Activated CD8-positive, alpha-beta memory T cell treated with anti-CD3 and anti-CD28 coated beads for 4 hours (primary cell): ENCODE measurements around the gene TARBP1.
"Not testable (repeated sequence)": the region's sequence is repeated elsewhere in the genome, so short reads cannot be mapped to it uniquely, and the experiment has no call there.

Source experiments
- DNase-seq, 2 donors: peaks; one replicate each; pipeline ENCODE4 v3.0.0-alpha.2; 2020; ENCODE audit warnings: low read depth in 2 of 2

The TARBP1 gene

DNA sequence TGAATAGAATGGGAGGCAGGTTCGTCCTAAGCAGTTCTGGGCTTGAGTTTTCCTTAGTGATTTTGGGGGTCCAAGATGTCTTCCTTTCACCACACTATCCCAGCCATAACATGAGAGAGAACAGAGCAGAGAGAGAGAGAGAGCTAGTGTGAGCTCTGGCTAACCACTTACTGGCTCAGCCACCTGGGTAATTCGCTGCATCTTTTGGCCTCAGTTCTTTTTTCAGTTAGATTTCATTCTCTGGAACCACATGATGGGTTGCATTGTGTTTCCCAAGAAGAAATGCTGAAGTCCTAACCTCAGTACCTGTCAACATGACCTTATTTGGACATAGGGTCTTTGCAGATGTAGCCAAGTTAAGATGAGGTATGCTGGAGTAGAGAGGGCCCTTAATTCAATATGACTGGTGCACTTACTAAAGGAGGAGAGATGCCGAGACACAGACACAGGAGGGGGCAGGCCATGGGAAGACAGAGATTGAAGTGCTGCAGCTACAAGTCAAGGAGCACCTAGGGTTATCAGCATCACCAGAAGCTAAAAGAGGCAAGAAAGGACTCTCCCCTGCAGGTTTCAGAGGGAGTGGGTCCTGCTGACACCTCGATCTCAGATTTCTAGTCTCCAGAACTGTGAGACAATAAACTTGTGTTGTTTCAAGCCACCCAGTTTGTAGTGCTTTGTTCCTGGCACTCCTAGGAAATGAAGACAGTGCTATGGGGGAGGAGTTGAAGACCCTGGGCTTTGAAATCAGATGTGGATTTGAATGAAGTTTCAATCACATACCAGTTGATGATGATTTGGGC, 26.2 kb upstream of the TARBP1 start:
- DNase-seq, result no peak

DNA sequence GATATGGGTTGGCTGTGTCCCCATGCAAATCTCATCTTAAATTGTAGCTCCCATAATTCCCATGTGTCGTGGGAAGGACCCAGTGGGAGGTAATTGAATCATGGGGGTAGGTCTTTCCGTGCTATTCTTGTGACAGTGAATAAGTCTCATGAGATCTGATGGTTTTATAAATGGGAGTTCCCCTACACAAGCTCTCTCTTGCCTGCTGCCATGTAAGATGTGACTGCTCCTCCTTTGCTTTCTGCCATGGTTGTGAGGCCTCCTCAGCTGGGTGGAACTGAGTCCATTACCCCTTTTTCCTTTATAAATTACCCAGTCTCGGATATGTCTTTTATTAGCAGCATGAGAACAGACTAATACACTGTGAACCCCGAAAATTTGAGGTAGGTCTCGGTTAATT, 25.3 kb upstream of the TARBP1 start:
- not testable (repeated sequence) for DNase-seq

DNA sequence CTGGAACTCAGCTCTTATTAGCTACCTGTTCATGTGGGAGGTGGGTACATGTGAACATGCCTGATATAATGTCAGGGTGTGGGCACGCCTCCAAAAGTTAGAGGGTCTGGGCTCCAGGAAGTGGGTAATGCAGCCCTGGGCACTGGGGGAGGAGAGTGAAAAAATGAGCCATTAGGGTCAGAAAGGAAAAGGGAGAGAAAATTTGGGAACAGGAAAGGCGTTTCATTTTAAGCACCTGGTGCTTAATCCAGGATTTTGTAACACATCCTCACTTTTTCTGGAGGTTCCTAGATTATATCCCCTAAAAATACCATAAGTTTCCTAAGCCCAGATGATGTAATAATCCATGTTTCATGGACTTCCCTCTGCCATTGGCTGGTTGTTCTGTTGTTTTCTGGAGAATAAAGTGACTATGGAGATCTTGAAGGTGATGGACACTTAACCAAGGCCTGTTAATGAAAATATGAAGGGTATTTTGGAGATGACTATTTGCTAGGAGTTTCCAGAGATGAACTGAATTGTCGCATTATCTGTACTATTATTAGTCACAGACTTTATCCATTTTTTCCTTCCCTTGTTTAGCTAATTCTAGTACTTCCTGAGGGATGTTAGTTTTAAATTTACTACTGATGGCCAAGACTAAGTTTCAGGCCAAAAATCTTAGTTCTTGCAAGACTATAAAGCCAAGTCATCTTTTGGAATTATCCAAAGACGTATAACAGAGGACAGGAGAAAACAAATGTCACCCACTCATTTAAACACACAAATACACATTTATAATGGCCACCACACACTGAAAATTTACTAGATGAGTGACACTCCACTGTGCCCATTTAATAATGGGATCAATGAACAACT, 24.4 kb upstream of the TARBP1 start:
- no peak for DNase-seq

- no peak for DNase-seq
Observed at GRCh38 chr1:234502785-234503184, 23.8 kb upstream of the TARBP1 start.

- DNase-seq, result no peak
Observed at GRCh38 chr1:234500269-234500668, 21.3 kb upstream of the TARBP1 start.

- DNase-seq, result no peak
Observed at GRCh38 chr1:234499943-234500245, 20.9 kb upstream of the TARBP1 start.

GRCh38 chr1:234499119-234499942, 20.4 kb upstream of the TARBP1 start:
- DNase-seq, result peak; percentile 57 to 72

- no peak for DNase-seq
Observed at GRCh38 chr1:234498448-234499118, 19.6 kb upstream of the TARBP1 start.

- DNase-seq, result no peak
Observed at GRCh38 chr1:234497589-234497988, 18.6 kb upstream of the TARBP1 start.

DNA sequence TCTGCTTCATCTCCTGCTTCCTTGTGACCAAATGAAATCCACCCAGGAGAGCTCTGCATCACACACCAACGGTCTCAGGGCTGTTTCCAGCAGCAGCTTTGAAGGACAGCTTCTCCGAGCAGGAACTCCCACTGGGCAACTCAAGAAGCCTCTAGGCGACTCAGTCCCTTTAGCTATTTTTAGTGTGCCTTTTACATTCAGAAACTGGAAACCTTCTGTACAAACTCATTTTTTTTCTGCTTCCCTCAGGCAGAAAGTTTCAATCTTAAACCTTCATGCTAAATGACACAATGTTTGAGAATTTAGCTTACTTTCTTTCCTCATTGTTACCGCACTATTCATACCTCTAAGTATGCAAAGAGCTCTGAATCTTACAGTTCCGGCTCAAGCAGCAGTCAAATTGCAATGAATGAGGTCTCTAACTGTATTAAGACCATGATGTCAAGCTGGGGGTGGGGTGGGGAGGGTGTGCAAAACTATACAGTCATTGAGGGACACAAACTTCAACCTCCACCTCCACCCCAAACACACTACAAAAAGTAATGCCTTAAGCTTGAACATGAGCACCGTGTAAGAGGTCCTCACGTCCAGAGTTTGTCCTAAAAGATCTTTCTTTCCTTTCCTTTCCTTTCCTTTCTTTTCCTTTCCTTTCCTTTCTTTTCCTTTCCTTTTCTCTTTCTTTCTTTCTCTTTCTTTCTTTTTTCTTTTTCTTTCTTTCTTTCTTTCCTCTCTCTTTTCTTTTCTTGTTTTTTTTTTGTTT, 16.4 kb upstream of the TARBP1 start:
- no peak for DNase-seq

DNA sequence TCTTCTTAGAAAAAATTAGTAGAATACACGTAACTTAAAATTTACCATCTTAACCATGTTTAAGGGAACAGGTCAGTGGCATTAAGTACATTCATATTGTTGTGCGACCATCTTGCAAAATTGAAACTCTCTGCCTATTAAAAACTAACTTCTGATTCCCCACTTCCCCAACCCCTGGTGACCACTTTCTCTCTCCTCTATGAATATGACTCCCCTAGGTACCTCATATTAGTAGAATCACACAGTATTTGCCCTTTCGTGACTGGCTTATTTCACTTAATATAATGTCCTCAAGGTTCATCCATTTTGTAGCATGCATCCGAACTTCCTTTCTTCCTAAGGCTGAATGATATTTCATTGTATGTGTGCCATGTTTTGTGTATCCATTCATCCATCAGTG, 15.1 kb upstream of the TARBP1 start:
- DNase-seq, result no peak

DNA sequence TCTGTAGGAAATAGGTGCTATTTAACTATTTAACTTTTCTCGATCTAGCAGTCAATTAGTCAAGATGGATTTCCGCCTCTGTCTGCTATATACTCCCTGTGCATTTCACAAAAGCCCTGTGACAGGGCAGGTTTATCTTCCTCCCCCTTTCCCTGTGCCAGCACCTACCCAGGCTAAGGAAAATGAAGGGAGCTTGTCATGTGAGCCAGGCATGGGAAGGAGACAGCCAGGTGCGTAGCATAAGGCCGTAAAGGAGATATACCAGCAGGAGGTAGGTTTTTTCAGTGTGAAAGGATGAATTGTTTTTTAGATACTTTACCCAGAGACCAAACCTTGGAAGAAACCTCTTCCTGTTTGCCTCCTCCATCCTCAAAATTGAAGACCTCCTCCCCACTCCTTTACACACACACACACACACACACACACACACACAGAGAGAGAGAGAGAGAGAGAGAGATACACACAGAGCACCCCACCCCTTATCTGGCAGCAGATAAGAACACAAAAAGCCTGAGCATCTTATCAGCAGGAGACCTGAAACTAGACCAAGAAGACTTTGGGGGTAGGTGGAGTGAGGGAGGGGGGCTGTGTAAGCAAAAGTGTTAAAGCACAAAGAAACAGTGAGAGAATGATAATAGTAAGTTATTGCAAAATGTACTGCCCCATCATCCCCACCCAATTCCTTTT, 12.0 kb upstream of the TARBP1 start:
- no peak for DNase-seq

- DNase-seq, result no peak
Observed at GRCh38 chr1:234489698-234490077, 10.7 kb upstream of the TARBP1 start.

DNA sequence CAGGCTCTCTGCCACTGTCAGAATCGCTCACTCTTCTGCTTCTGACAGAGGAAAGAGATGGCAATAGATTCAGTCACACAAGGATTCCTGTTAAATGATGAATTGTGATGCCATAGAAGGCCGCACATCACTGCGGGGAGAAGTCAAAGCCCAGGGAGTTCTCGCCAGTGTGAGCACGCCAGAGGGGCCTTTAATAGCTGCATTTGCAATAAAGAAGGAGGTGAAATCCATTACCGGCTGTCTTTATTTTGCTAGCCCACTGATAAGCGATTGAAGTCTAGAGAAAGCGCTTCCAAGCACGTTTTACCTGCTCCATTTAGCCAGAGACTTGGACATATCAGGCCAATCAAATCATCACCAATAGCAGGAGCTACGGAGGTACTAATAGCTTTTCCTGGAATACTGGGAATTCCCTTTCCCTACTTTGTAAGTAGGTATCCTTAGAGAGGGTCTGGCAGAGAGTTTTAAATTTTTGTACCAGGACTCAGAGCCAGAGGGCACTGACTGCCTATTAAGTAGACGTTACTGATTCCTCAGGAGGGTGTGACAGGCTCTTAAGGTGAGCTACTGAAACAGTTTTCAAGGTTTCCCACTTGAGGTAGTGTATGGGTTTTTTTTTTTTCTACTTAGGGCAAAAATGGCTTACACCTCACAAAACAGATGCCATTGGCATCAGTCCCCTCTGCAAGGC, 10.2 kb upstream of the TARBP1 start:
- DNase-seq, result no peak

DNA sequence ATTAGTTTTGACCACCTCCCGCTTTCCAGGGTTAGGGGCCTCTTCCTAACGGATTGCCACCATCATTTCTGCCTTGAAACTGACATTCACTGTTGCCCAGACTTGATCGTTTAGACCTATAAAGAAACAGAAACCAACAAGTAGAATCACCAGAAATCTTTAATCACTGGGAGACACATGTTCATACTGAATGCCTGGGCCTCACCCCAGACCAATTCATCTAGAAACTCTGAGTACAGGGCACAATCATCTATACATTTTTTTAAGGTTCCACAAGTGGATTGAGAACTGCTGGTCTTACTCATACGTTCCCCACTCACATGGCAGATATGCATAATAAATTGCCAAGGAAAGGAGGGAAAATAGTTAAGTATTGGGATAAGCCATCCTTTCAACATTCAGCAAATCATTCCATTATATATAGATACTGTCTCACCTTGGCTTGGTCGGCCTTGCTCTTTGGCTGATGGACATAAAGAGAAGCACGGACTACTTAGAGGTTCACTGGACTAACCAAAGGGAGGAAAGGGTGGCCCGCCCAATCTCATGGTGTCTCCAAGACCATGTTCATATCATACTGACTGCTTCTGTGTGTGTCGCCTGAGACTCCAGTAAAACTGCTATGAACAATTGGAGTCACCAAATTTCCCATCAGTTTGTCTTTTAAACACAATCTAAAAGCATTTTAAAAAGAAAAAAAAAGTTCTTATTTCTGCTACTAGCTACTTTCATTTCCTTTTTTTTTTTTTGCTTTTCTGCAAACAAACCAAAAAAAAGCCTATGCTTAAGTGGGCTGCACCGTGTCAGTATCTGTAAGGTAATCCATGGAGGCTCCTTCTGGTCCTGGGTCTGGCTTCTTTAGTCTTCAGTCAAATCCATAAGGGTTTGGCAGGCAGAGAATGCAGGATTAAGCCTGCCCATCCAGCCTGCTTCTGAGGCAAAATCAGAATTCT, 9.4 kb upstream of the TARBP1 start:
- DNase-seq, result no peak

DNA sequence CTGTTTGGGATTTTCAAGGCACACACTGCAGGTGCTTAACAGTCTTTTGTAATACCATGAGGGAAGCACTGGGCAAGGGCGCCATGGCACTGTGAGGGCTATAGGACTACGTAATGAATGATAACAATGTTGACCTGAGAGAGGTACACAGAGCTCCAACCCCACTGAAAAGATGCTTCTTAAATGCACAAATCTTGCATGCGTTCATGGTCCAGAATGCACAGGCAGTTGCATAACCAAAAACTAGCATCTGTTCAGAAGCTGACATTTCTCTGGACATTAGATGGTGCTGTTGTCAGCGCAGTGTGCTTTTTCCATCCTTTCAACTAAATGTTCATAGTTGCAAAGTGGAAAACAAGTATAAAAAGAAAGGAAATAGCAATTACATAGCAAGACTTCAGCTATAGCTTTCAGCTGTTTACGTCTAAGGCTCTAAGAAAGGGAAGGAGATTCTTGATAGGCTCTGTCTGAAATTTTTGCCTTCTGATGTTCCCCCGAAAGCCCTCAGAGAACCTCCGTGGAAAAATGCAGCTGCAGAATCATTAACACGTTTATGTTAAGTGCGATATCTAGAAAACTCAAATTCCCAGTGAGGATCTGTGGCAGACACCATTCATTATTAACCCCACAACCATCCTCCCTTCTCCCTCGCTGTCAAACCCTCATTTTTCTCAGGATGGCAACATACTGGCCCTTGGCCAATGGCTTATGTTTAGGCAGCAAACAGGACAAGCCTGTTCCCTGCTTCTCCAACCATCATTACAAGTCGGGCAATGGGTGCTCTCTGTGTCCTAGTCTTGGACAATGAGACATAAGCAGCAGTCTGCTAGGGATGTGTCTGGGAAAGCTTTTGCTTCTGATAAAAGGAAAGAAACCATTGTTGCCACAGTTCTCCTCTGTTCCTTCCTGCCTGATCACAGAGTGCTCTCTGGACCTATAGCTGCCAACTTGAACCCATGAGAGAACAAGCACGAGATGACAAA, 8.2 kb upstream of the TARBP1 start:
- no peak for DNase-seq

- no peak for DNase-seq
Observed at GRCh38 chr1:234484991-234485739, 6.2 kb upstream of the TARBP1 start.
